ENCODE results near the gene SPATA31D3.
"Not testable (repeated sequence)": the region's sequence is repeated elsewhere in the genome, so short reads cannot be mapped to it uniquely, and the experiment has no call there.

The SPATA31D3 gene

DNA sequence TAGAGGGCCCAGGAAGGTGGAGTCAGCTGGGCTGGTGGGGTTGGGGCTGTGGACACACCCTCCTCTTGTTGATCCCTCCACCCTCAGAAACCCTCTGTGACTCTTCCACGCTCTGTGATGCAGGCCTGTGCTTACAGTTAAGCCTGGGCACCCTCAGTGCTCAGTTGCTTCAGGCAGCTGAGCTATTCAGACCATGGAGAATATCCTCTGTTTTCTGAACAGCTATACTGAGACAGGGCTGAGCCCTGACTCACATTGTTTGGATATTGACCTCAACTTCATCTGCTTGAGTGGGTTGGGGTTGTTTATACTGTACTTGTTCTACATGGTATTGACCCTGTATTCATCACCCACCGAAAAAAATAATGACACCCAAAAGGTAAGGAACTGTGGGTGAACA is at the start of gene SPATA31D3:
SPATA31D3 (plus strand) TSS at position 108 of the 400 bp plus-strand sequence; CDS start at position 194, 86 bp downstream.
- not testable (repeated sequence) for DNase-seq

DNA sequence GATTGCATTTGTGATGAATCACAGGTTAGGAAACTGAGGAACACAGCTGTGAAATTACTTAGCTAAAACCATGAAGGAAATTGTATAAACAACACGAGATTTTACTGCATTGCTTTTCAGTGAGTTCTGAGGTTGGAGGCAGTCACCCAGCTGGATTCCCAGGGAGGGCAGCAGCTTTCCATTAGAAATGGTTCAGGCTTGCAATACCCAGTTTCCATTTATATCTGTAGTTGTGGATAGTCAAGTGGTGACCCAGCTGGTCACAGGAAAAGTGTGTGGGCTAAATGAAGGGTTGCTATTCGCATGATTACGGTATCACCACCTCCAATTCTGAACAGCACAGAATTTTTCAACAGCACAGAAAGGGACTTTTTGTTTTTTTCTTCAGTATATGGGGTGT is 49.4 kb upstream of the SPATA31D3 start:
- no peak for DNase-seq

DNA sequence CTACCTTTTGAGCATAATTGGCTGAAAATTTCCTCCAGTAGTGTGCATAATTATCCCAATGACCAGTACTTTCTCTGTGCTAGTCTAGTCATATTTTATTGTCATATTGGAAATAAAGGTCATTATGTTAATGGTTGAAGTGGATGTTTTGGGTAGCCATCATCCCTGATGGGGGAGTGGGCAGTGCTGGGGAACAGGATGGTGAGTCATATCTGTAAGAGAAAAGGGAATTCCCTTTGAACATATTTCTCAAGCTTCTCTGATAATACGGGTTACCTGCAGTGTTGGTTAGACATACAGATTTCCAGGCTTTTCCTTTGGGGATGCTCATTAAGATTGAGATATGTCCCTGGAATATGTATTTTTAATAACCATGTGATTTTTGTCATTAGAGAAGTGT is 48.4 kb upstream of the SPATA31D3 start:
- no peak for DNase-seq

DNA sequence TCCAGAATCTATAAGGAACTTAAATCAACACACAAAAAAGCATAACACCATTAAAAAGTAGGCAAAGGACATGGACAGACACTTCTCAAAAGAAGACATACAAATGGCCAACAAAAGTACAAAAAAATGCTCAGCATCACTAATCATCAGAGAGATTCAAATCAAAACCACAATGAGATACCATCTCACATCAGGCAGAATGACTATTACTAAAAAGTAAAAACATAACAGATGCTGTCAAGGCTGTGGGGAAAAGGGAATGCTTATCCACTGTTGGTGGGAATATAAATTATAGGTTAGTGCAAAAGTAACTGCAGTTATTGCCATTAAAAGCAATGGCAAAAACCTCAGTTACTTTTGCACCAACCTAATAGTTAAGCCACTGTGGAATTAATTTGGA is 47.2 kb upstream of the SPATA31D3 start:
- DNase-seq = no peak

- no peak for DNase-seq
These were observed 44.4 kb upstream of the SPATA31D3 start for GRCh38 chr9:81898851-81899250.

DNA sequence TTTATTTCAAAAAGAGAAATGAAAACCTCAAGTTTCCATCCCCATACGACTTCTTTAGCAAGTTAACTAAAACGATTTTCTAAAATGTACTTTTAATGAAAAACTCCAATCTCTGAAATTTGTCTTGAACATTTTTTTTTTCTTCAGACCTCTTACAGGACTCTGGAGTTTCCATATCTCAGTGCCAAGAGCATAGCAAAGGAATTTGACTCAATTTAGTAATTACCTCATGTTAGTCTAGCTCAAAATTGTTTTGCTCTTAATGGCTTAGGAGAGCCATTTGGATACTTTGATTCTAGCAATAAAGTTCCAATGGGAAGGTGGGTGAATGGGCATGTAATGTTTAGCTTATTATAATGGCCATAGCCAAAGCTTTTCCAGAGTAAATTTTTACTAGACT is 41.1 kb upstream of the SPATA31D3 start:
- no peak for DNase-seq

GRCh38 chr9:81902626-81903025 is 40.7 kb upstream of the SPATA31D3 start:
- DNase-seq = no peak

- DNase-seq = no peak
These were observed 36.6 kb upstream of the SPATA31D3 start for GRCh38 chr9:81906671-81907070.

- DNase-seq = no peak
These were observed 31.2 kb upstream of the SPATA31D3 start for GRCh38 chr9:81912135-81912534.

GRCh38 chr9:81915801-81916505 is 27.3 kb upstream of the SPATA31D3 start:
- DNase-seq = no peak

DNA sequence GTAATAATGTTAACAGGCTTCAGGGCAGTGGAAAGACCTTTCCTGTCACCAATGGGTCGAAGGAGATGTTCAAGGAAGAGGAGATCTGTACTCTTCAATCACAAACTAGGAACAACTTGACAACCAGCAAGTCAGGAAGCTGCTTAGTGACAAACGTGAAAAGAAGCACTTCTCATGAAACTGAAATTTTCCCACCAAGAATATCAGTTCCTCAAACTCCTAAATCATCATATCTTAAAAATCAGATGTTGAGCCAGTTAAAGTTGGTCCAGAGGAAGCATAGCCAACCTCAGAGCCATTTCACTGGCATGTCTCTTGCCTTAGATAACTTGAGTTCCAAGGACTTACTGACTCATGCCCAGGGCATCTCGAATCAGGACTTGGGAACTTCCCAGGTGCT is 24.8 kb upstream of the SPATA31D3 start:
- DNase-seq = not testable (repeated sequence)

GRCh38 chr9:81928305-81928704 is 15.0 kb upstream of the SPATA31D3 start, which contains the start of gene SPATA31D4:
Gene SPATA31D4, plus strand, starts transcription at chr9:81928428. Its CDS starts 86 bp downstream, at chr9:81928514.
- not testable (repeated sequence) for DNase-seq

GRCh38 chr9:81930147-81930546 is 13.2 kb upstream of the SPATA31D3 start:
- DNase-seq = not testable (repeated sequence)

GRCh38 chr9:81933547-81933946 is 9.8 kb upstream of the SPATA31D3 start:
- DNase-seq = not testable (repeated sequence)

DNA sequence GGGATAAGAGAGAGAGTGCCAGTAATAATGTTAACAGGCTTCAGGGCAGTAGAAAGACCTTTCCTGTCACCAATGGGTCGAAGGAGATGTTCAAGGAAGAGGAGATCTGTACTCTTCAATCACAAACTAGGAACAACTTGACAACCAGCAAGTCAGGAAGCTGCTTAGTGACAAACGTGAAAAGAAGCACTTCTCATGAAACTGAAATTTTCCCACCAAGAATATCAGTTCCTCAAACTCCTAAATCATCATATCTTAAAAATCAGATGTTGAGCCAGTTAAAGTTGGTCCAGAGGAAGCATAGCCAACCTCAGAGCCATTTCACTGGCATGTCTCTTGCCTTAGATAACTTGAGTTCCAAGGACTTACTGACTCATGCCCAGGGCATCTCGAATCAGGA is 5.3 kb downstream of the SPATA31D3 start:
- DNase-seq = not testable (repeated sequence)

- DNase-seq = no peak
These were observed 9.8 kb downstream of the SPATA31D3 start for GRCh38 chr9:81953096-81953495.

DNA sequence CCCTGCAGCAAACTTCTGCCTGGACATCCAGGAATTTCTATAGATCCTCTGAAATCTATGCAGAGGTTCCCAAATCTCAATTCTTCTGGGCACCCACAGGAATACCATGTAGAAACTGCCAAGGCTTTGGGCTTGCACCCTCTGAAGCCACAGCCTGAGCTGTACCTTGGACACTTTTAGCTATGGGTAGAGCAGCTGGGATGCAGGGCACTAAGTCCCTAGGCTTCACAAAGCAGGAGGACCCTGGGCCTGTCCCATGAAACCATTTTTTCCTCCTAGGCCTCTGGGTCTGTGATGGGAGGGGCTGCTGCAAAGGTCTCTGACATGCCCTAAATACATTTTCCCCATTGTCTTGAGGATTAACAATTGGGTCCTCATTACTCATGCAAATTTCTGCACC is 12.3 kb downstream of the SPATA31D3 start:
- DNase-seq = no peak

GRCh38 chr9:81964218-81965171 is 21.2 kb downstream of the SPATA31D3 start:
- DNase-seq = no peak

GRCh38 chr9:81968026-81968425 is 24.7 kb downstream of the SPATA31D3 start:
- DNase-seq = no peak

DNA sequence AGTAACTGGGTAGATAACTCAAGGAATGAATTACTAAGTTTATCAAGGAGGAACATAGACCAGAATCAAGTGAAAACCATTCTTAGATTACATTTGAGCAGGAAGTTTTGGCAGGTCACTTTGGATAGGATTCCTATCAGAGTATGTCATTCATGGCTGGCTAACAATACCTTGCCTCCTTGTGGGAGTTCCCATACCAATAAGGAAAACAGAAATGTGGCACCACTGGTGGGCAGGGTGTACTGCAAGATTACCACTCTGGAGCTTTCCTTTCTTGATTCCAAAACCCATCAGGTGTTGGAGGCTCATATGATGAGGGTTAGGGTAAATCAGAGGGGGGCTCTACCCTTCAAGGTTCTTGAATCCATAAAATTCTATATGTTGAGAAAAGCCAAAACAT is 26.7 kb downstream of the SPATA31D3 start:
- no peak for DNase-seq

DNA sequence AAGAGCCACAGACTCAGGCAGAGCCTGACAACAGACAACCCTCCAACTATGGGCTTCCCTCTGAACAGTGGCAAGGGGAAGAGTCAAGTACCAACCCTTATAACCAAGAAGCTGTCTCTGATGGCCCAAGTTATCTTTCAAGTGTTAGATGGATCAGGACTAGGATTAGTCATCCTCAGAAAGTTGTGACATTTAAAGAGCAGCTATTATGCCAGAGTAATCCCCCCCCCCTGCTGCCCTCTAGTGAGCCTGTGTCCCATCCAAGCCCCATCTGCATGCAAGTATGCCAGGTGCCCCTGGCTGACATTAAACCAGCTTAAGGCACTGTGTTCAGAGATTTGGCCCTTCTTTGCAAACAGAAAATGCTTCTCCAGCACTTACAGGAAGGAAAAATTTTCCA is 28.4 kb downstream of the SPATA31D3 start:
- DNase-seq = no peak

DNA sequence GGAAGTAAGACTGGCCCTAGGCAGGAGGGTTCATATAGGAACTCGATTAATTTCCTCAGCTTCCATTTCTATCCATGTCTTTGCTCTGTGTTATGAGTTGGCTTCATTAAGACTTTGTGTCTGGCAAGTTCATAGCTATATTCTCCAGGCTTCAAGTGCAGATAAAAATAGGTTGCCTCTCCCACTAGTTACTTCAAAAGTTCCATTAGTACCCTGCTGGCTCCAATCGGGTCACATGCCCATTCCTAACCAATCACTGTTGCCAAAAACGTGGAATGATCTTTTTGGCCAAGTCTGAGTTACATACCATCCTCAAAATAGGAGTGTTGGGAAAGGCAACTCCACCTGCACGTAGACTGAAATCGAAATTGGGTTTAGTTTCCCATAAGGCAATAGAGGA is 31.5 kb downstream of the SPATA31D3 start:
- DNase-seq = no peak

- no peak for DNase-seq
These were observed 33.1 kb downstream of the SPATA31D3 start for GRCh38 chr9:81976351-81976750.

DNA sequence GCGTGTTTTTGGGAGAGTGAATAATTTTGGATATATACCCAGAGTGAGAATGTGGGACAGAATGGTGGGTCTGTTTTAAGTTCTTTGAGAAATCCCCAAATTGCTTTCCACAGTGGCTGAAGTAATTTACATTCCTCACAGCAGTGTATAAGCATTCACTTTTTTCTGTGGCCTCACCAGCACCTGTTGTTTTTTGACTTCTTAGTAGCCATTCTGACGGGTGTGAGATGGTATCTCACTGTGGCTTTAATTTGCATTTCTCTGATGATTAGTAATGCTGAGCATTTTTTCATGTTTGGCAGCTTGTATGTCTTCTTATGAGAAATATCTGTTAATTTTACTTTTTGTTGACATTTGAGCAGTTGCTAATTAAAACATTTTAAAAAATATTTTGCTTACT is 35.9 kb downstream of the SPATA31D3 start:
- DNase-seq = no peak
